ACHN (cell line): ENCODE results near the gene CDK7.
A peak's percentile ranks its signal among the peaks of the same experiment; 100 is the strongest.
"Not testable (repeated sequence)": the region's sequence is repeated elsewhere in the genome, so short reads cannot be mapped to it uniquely, and the experiment has no call there.

Source experiments
- DNase-seq: peaks from one replicate; pipeline ENCODE4 v3.0.0-alpha.2; 2015
- in situ Hi-C: cut with HindIII; loops from 2 replicates; pipeline ENCODE4 v1.10.0; 2017; ENCODE audit warnings: low sequenced_read_pairs, low pct_ligation_motif_present, low pct_unique_long_range_greater_than_20kb

The CDK7 gene

GRCh38 chr5:69230181-69230580 is 4.5 kb upstream of the CDK7 start:
- in situ Hi-C loops, result no loop called here
- DNase-seq, result peak; percentile 33

- no peak for DNase-seq
- in situ Hi-C loops, result no loop called here
Observed at GRCh38 chr5:69231281-69231680, 3.4 kb upstream of the CDK7 start.

GRCh38 chr5:69231851-69232250 is 2.8 kb upstream of the CDK7 start:
- DNase-seq, result peak; percentile 97
- in situ Hi-C loops, result no loop called here

GRCh38 chr5:69236733-69237132 is 2.0 kb downstream of the CDK7 start:
- in situ Hi-C loops, result not testable (repeated sequence)

GRCh38 chr5:69237877-69238276 is 3.2 kb downstream of the CDK7 start:
- no peak for DNase-seq
- in situ Hi-C loops, result no loop called here

More at GRCh38 chr5:69236733-69237132, 2.0 kb downstream of the CDK7 start:
- not testable (repeated sequence) for DNase-seq

GRCh38 chr5:69238760-69239251 is 4.1 kb downstream of the CDK7 start:
- DNase-seq, result peak; percentile 59
- in situ Hi-C loops, result no loop called here

- in situ Hi-C loops, result no loop called here
- no peak for DNase-seq
Observed at GRCh38 chr5:69242215-69242927, 7.7 kb downstream of the CDK7 start.

- no peak for DNase-seq
- in situ Hi-C loops, result no loop called here
Observed at GRCh38 chr5:69245031-69245430, 10.3 kb downstream of the CDK7 start.

- DNase-seq, result no peak
Observed at GRCh38 chr5:69248019-69248418, 13.3 kb downstream of the CDK7 start.

GRCh38 chr5:69250593-69250992 is 15.9 kb downstream of the CDK7 start:
- DNase-seq, result no peak
- in situ Hi-C loops, result loop anchor here (25.0 kb wide), 1 partner anchor 112 kb away; the partner anchor contains the start of genes AK6, RAD17 and TAF9

More at GRCh38 chr5:69248019-69248418, 13.3 kb downstream of the CDK7 start:
- in situ Hi-C loops, result no loop called here

- DNase-seq, result peak; percentile 12
- in situ Hi-C loops, result loop anchor here (25.0 kb wide), 1 partner anchor 110 kb away; the partner anchor contains the start of genes AK6, RAD17 and TAF9
Observed at GRCh38 chr5:69252437-69252836, 17.8 kb downstream of the CDK7 start.

- DNase-seq, result not testable (repeated sequence)
- in situ Hi-C loops, result loop anchor here (25.0 kb wide), 1 partner anchor 106 kb away; the partner anchor contains the start of genes AK6, RAD17 and TAF9
Observed at GRCh38 chr5:69255940-69256339, 21.3 kb downstream of the CDK7 start.

- in situ Hi-C loops, result loop anchor here (25.0 kb wide), 1 partner anchor 105 kb away; the partner anchor contains the start of genes AK6, RAD17 and TAF9
- no peak for DNase-seq
Observed at GRCh38 chr5:69257577-69257976, 22.9 kb downstream of the CDK7 start.

GRCh38 chr5:69261034-69261433 is 26.3 kb downstream of the CDK7 start:
- in situ Hi-C loops, result loop anchor here (25.0 kb wide), 1 partner anchor 101 kb away; the partner anchor contains the start of genes AK6, RAD17 and TAF9
- DNase-seq, result no peak

- in situ Hi-C loops, result loop anchor here (25.0 kb wide), 1 partner anchor 96 kb away; the partner anchor contains the start of genes AK6, RAD17 and TAF9
- DNase-seq, result peak; percentile 38
Observed at GRCh38 chr5:69265931-69266330, 31.2 kb downstream of the CDK7 start.

- DNase-seq, result no peak
- in situ Hi-C loops, result loop anchor here (25.0 kb wide), 1 partner anchor 93 kb away; the partner anchor contains the start of genes AK6, RAD17 and TAF9
Observed at GRCh38 chr5:69268899-69269298, 34.2 kb downstream of the CDK7 start.

GRCh38 chr5:69270840-69271239 is 36.2 kb downstream of the CDK7 start:
- in situ Hi-C loops, result loop anchor here (25.0 kb wide), 1 partner anchor 91 kb away; the partner anchor contains the start of genes AK6, RAD17 and TAF9

GRCh38 chr5:69271376-69271775 is 36.7 kb downstream of the CDK7 start:
- peak; percentile 63 for DNase-seq
- in situ Hi-C loops, result loop anchor here (25.0 kb wide), 1 partner anchor 91 kb away; the partner anchor contains the start of genes AK6, RAD17 and TAF9

More at GRCh38 chr5:69270840-69271239, 36.2 kb downstream of the CDK7 start:
- peak; percentile 37 for DNase-seq

GRCh38 chr5:69275563-69275962 is 40.9 kb downstream of the CDK7 start:
- no peak for DNase-seq
- in situ Hi-C loops, result no loop called here
